Muscle layer of duodenum (tissue), 2 donors: ENCODE data around the gene RFNG.

Experiments
- H3K27ac ChIP-seq: one replicate; pipeline ENCODE4 v1.7.0; 2013; ENCODE audit warnings: mild to moderate bottlenecking, low read length
- H3K27me3 ChIP-seq: one replicate; pipeline ENCODE4 v1.7.0; 2013; ENCODE audit warnings: low read depth, mild to moderate bottlenecking, control low read depth, low read length
- H3K36me3 ChIP-seq, 2 donors: one replicate each; pipeline ENCODE4 v1.7.0; 2013; ENCODE audit warnings: low read length in 2 of 2, control low read depth in 1 of 2, mild to moderate bottlenecking in 1 of 2; ENCODE audit not compliant: insufficient read depth in 2 of 2, control insufficient read depth in 1 of 2
- H3K4me1 ChIP-seq, 2 donors: one replicate each; pipeline ENCODE4 v1.7.0; 2013; ENCODE audit warnings: low read length in 2 of 2, mild to moderate bottlenecking in 2 of 2, control low read depth in 1 of 2, moderate library complexity in 1 of 2; ENCODE audit not compliant: insufficient read depth in 2 of 2, control insufficient read depth in 1 of 2
- H3K4me3 ChIP-seq, 2 donors: one replicate each; pipeline ENCODE4 v1.7.0; 2013; ENCODE audit warnings: low read length in 2 of 2, low read depth in 1 of 2, mild to moderate bottlenecking in 1 of 2
- H3K9me3 ChIP-seq, 2 donors: one replicate each; pipeline ENCODE4 v1.7.0; 2013; ENCODE audit warnings: low read length in 2 of 2, control low read depth in 1 of 2, mild to moderate bottlenecking in 1 of 2; ENCODE audit not compliant: control insufficient read depth in 1 of 2
- donor health status: healthy.

Gene RFNG

GRCh38 chr17:82080789-82081464 lies 29.3 kb upstream of the RFNG start:
- H3K27me3 ChIP-seq: no peaks in the 10 kb centered on the region
- H3K36me3 ChIP-seq: peaks cover 0 to 70% of the 10 kb centered on the region in 2 donors
- no peak overlapping the region for H3K4me3 ChIP-seq
- H3K27ac ChIP-seq: no peak overlapping the region
- H3K4me1 ChIP-seq: no peaks in the 10 kb centered on the region
- H3K9me3 ChIP-seq: no peaks in the 10 kb centered on the region

- Histone ChIP-seq H3K36me3 (peaks cover 0 to 63% of the 10 kb centered on the region in 2 donors), H3K27ac (no peak overlapping the region), H3K4me1 (no peaks in the 10 kb centered on the region), H3K4me3 (no peak overlapping the region), H3K9me3 (no peaks in the 10 kb centered on the region), H3K27me3 (no peaks in the 10 kb centered on the region)
These were observed 28.6 kb upstream of the RFNG start for GRCh38 chr17:82080048-82080788.

GRCh38 chr17:82079001-82079677 lies 27.5 kb upstream of the RFNG start:
- no peaks in the 10 kb centered on the region for H3K9me3 ChIP-seq
- H3K4me1 ChIP-seq: no peaks in the 10 kb centered on the region
- H3K36me3 ChIP-seq: peaks cover 0 to 52% of the 10 kb centered on the region in 2 donors
- no peak overlapping the region for H3K4me3 ChIP-seq
- H3K27me3 ChIP-seq: no peaks in the 10 kb centered on the region
- H3K27ac ChIP-seq: no peak overlapping the region

GRCh38 chr17:82078433-82078832 lies 26.8 kb upstream of the RFNG start:
- H3K4me3 ChIP-seq: no peak overlapping the region
- no peaks in the 10 kb centered on the region for H3K27me3 ChIP-seq
- no peaks in the 10 kb centered on the region for H3K9me3 ChIP-seq
- H3K27ac ChIP-seq: no peak overlapping the region
- H3K36me3 ChIP-seq: peaks cover 0 to 45% of the 10 kb centered on the region in 2 donors
- H3K4me1 ChIP-seq: no peaks in the 10 kb centered on the region

GRCh38 chr17:82077617-82078358 lies 26.2 kb upstream of the RFNG start:
- no peak overlapping the region for H3K4me3 ChIP-seq
- H3K9me3 ChIP-seq: no peaks in the 10 kb centered on the region

GRCh38 chr17:82076785-82077591 lies 25.4 kb upstream of the RFNG start:
- Histone ChIP-seq H3K9me3 (no peaks in the 10 kb centered on the region), H3K36me3 (peaks cover 0 to 31% of the 10 kb centered on the region in 2 donors), H3K27ac (no peak overlapping the region), H3K4me3 (no peak overlapping the region), H3K27me3 (no peaks in the 10 kb centered on the region), H3K4me1 (no peaks in the 10 kb centered on the region)

More at GRCh38 chr17:82077617-82078358, 26.2 kb upstream of the RFNG start:
- Histone ChIP-seq H3K4me1 (no peaks in the 10 kb centered on the region), H3K27ac (no peak overlapping the region), H3K27me3 (no peaks in the 10 kb centered on the region), H3K36me3 (peaks cover 0 to 39% of the 10 kb centered on the region in 2 donors)

- Histone ChIP-seq H3K27ac (no peak overlapping the region), H3K4me1 (no peaks in the 10 kb centered on the region), H3K27me3 (no peaks in the 10 kb centered on the region), H3K4me3 (no peak overlapping the region), H3K9me3 (no peaks in the 10 kb centered on the region), H3K36me3 (peaks cover 0 to 24% of the 10 kb centered on the region in 2 donors)
These were observed 24.6 kb upstream of the RFNG start for GRCh38 chr17:82076018-82076784.

GRCh38 chr17:82073446-82073845 lies 21.8 kb upstream of the RFNG start:
- no peak overlapping the region for H3K27ac ChIP-seq
- no peaks in the 10 kb centered on the region for H3K36me3 ChIP-seq
- no peaks in the 10 kb centered on the region for H3K27me3 ChIP-seq
- H3K4me3 ChIP-seq: no peak overlapping the region
- no peaks in the 10 kb centered on the region for H3K9me3 ChIP-seq
- H3K4me1 ChIP-seq: no peaks in the 10 kb centered on the region

- Histone ChIP-seq H3K27me3 (no peaks in the 10 kb centered on the region), H3K36me3 (no peaks in the 10 kb centered on the region), H3K4me3 (no peak overlapping the region), H3K4me1 (no peaks in the 10 kb centered on the region), H3K9me3 (no peaks in the 10 kb centered on the region), H3K27ac (no peak overlapping the region)
These were observed 21.2 kb upstream of the RFNG start for GRCh38 chr17:82072827-82073226.

GRCh38 chr17:82070611-82071010 lies 19.0 kb upstream of the RFNG start:
- Histone ChIP-seq H3K4me3 (no peak overlapping the region), H3K27me3 (no peaks in the 10 kb centered on the region), H3K4me1 (peaks cover 0 to 5% of the 10 kb centered on the region in 2 donors), H3K9me3 (no peaks in the 10 kb centered on the region), H3K27ac (no peak overlapping the region), H3K36me3 (no peaks in the 10 kb centered on the region)
